ENCODE measurements around the gene CDYL2.

CDYL2 gene

DNA sequence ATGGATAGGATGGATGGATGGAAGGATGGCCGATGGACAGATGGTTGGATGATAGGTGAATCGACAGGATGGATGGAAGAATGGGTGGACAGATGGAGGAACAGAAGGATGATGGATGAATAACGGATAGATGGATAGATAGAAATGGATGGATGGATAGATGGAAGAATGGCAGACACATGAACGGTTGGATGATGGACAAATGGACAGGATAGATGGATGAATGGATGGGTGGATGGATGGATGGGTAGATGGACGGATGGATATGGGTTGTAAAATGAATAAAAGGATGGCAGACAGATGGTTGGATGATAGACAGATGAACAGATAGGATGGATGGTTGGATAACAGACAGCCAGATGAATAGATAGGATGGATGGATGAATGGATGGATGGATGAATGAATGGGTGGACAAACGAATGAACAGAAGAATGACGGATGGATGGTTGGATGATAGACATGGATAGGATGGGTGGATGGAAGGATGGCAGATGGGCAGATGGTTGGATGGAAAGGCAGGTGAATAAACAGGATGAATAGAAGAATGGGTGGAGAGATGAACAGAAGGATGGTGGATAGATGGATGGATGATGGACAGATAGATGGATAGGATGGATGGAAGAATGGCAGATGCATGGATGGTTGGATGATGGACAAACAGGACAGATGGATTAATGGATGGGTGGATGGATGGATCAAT is 207.7 kb downstream of the CDYL2 start:
- no peak overlapping the region for H3K4me3 ChIP-seq
- DNase-seq (ENCODE audit: low spot score) = no peak
- TF ChIP-seq, protein P1, sequence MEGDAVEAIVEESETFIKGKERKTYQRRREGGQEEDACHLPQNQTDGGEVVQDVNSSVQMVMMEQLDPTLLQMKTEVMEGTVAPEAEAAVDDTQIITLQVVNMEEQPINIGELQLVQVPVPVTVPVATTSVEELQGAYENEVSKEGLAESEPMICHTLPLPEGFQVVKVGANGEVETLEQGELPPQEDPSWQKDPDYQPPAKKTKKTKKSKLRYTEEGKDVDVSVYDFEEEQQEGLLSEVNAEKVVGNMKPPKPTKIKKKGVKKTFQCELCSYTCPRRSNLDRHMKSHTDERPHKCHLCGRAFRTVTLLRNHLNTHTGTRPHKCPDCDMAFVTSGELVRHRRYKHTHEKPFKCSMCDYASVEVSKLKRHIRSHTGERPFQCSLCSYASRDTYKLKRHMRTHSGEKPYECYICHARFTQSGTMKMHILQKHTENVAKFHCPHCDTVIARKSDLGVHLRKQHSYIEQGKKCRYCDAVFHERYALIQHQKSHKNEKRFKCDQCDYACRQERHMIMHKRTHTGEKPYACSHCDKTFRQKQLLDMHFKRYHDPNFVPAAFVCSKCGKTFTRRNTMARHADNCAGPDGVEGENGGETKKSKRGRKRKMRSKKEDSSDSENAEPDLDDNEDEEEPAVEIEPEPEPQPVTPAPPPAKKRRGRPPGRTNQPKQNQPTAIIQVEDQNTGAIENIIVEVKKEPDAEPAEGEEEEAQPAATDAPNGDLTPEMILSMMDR (IDR thresholded peaks at IDR 0.05) = no peak
- no peak overlapping the region for H3K27ac ChIP-seq

DNA sequence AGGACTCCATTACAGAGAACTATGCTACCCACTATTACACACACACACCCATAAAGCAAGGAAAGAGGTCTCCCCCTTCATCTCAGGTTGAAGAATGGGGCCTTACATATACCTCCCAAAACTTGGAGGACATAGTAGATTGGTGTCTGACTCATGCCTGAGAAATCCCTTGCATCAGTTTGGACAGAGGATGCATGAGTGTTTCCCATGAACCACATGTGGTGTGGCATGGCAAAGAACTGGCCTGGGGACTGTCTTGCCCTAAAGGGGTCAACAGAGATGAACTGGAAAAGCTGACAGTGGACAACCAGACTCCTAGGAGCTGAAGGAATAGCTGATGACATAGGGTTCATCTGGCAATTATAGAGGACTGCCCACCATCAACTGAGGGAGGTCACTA is 209.6 kb downstream of the CDYL2 start:
- Histone ChIP-seq H3K27ac (no peak overlapping the region), H3K4me3 (no peak overlapping the region)
- TF ChIP-seq, protein P1 (IDR thresholded peaks at IDR 0.05) = no peak
- DNase-seq (ENCODE audit: low spot score) = no peak

DNA sequence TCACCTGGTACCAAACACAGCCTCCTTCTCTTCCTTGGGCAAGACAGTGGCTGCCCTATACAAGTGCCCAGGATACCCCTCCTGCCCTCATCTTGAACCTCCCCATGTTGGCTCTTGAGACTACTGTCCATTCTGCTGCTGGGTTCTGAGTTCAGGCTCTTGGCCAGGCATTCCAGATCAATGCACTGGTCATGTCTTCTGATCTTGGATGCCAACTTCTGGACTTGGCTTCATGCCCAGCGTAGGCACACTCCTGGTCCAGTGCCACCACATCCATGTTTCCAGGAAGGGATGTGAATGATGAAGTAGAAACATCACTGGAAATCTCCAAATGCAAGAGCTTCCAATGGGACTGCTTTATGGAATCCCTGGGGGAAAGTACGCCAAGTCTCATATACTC is 212.1 kb downstream of the CDYL2 start:
- H3K27ac ChIP-seq = no peak overlapping the region
- H3K4me3 ChIP-seq = no peak overlapping the region
- TF ChIP-seq, protein P1 (IDR thresholded peaks at IDR 0.05) = no peak
- DNase-seq (ENCODE audit: low spot score) = no peak

DNA sequence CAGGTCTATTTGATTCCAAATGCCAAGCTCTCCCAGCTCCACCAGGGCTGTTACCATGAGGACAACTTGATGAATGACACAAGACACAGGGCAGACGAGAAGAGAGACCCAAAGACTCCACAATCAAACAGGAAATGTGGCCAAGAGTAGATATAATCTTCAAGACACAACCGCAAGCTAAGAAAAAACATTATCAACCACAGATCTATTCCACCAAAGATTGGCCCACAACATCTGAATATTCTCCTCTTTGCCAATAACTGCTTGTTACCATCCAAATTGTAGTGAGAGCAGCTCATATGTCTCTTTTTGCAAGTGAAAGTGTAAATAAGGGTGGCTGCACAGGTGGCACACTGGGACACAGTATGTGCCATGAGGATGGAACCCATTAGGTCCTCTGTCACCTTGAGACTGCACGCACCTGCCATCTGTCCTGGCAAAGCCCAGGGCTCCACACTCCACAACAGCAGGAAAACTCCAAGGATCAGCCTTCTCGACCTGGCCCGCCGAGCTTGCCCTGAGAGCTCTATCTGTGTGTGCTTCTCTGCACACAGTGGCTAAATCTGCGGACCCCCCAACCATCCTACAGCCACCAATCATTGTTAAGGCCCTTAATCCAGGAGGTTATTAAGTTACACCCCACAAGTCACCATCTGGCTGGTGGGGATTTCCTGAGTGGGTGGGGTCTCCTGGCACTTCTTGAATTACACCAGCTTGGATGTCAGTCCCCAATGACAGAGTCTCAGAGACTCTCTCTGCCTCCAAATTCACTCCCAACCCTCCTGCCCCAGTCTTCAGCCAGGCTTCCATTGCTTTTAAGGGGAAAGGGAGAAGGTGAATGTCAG is 213.1 kb downstream of the CDYL2 start:
- Histone ChIP-seq H3K27ac (no peak overlapping the region), H3K4me3 (no peak overlapping the region)
- TF ChIP-seq, protein P1 (IDR thresholded peaks at IDR 0.05) = no peak
- DNase-seq (ENCODE audit: low spot score) = no peak

DNA sequence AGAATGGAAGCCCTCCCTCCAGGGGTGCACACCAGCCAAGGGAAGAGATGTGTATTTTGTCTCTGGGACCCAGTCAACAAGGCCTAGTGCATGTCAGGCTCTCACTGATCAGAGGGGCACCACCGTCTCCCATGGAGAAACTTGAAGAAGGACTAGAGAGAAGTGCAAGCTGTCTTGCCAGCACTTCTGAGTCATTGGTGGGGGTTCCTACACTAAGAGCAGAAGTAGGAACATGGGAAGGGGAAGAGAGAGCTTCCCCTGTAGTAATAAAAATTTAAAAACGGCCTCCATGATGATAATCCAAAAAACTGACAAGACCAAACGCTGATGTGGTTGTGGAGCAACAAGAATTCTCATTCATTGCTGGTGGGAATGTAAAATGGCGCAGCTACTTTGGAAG is 217.3 kb downstream of the CDYL2 start:
- Histone ChIP-seq H3K27ac (no peak overlapping the region), H3K4me3 (no peak overlapping the region)
- no peak for DNase-seq (ENCODE audit: low spot score)
- TF ChIP-seq, protein P1 (IDR thresholded peaks at IDR 0.05) = no peak

DNA sequence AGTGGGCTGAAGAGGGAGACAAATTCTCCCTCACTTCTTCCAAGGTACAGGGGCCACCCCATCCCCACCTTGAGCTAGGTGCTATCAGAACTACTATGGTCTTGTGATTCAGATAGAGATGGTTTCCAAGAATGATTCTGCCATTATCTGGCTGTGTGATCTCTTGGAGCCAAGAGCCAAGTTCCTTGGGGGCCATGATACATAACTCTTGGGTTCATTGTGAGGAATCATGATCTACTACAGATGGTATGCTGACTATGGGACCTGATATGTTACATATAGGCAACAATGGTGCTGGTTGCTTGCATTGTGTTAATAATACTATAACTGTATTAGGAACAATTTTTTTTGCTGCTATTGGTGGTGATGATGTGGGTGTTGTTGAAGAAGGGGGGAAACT is 217.9 kb downstream of the CDYL2 start:
- TF ChIP-seq, protein P1 (IDR thresholded peaks at IDR 0.05) = no peak

DNA sequence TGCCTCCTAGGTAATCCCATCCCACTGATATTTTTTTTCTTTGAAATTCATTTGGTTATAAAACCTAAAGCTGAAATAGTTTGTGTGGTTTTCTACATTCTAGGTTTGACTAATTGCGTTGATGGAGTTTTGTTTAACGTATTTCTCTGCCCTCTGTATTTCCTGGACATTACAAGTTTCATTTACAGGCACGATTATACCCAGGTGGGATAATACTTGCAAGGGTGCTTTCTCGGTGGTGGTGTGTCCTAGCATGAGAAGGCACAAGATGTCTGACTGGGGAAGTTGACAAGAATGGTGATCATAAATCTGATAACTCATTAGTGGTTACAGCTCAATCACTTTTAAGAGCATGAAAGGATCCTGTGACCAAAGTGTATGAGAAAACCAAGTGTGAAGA is 218.6 kb downstream of the CDYL2 start:
- TF ChIP-seq, protein P1 (IDR thresholded peaks at IDR 0.05) = no peak
- no peak overlapping the region for H3K27ac ChIP-seq
- DNase-seq (ENCODE audit: low spot score) = no peak
- H3K4me3 ChIP-seq = no peak overlapping the region

More for the DNA sequence above, 217.9 kb downstream of the CDYL2 start:
- DNase-seq (ENCODE audit: low spot score) = no peak
- H3K27ac ChIP-seq = no peak overlapping the region
- H3K4me3 ChIP-seq = no peak overlapping the region
